GM12878 (cell line): ENCODE measurements around the gene CDC34. TPM values are rescaled to one million over a fixed set of nuclear protein-coding genes. Genes with fewer than 3 reads are reported as not detected.

ENCODE experiments used
- ATAC-seq: fragments of 200-7000 bp; cut with Tn5 transposase; 3 replicates; pipeline ENCODE4 v1.9.1; 2020; ENCODE audit warnings: mild to moderate bottlenecking, moderate library complexity
- BruUV-seq: library from RNA; stranded (reverse); fragments of 400-500 nt; replicated peaks from 2 replicates; lab custom pipeline; 2021; lab: Mats Ljungman, UMichigan
- CTCF ChIA-PET: fragments of 300-600 bp; sonication (Branson Sonifier 250); formaldehyde crosslinking; extraction: SDS; loops from one replicate; lab custom pipeline; 2021; ENCODE audit warnings: inconsistent platforms; lab: Yijun Ruan, JAX
- POLR2A ChIA-PET: fragments of 350-600 bp; formaldehyde crosslinking; extraction: SDS; loops from one replicate; lab custom pipeline; 2021; ENCODE audit warnings: inconsistent platforms; lab: Charles Lee
- RAD21 ChIA-PET: fragments of 300-600 bp; sonication (Branson Sonifier 250); formaldehyde crosslinking; loops from one replicate; lab custom pipeline; 2023; ENCODE audit warnings: antibody characterized with exemption; ENCODE audit not compliant: unreplicated experiment; lab: Charles Lee
- SMC1A ChIA-PET: fragments of 300-600 bp; sonication (Branson Sonifier 250); formaldehyde crosslinking; loops from one replicate; lab custom pipeline; 2023; ENCODE audit not compliant: unreplicated experiment, uncharacterized antibody; lab: Charles Lee
- DNase-seq: peaks from one replicate; pipeline ENCODE4 v3.0.0-alpha.2; 2011; ENCODE audit warnings: low read depth, low spot score
- FAIRE-seq: peaks from 3 replicates; lab custom pipeline; 2011; peaks lifted over from hg19 to GRCh38; lab: Jason Lieb, UNC
- H2AFZ ChIP-seq: 2 replicates; pipeline ENCODE4 v1.6.0; 2011; ENCODE audit warnings: low read depth, low read length, control low read depth; ENCODE audit not compliant: control insufficient read depth
- H3K27ac ChIP-seq: 2 replicates; pipeline ENCODE4 v1.5.1; 2011; ENCODE audit warnings: control low read depth; ENCODE audit not compliant: control insufficient read depth, insufficient read depth
- H3K27me3 ChIP-seq, 2 experiments: replicated peaks in 1 of 2; 2 replicates each; pipeline versions ENCODE4 v1.6.0 to v1.6.1; 2011; ENCODE audit warnings: low read length in 1 of 2; ENCODE audit not compliant: control insufficient read depth in 2 of 2, insufficient read depth in 2 of 2
- H3K36me3 ChIP-seq, 2 experiments: 2 replicates each; pipeline ENCODE4 v1.5.1; 2011; ENCODE audit warnings: low read length in 1 of 2; ENCODE audit not compliant: control insufficient read depth in 2 of 2, insufficient read depth in 2 of 2
- H3K4me1 ChIP-seq: 2 replicates; pipeline ENCODE4 v1.6.1; 2011; ENCODE audit warnings: mild to moderate bottlenecking, low read length, moderate library complexity, mixed read lengths; ENCODE audit not compliant: control insufficient read depth, insufficient read depth
- H3K4me2 ChIP-seq: 2 replicates; pipeline ENCODE4 v1.6.0; 2011; ENCODE audit warnings: control low read depth; ENCODE audit not compliant: control insufficient read depth, insufficient read depth
- H3K4me3 ChIP-seq: fragments of 200-600 bp; sonication (generic); 2 replicates; pipeline ENCODE4 v1.5.1; 2016
- H3K79me2 ChIP-seq: 2 replicates; pipeline ENCODE4 v1.6.0; 2011; ENCODE audit warnings: low read length; ENCODE audit not compliant: control insufficient read depth, insufficient read depth
- H3K9ac ChIP-seq: 2 replicates; pipeline ENCODE4 v1.8.0; 2011; ENCODE audit warnings: low read length, control low read depth, mixed read lengths; ENCODE audit not compliant: control insufficient read depth, insufficient read depth
- H3K9me3 ChIP-seq: replicated peaks from 3 replicates; pipeline ENCODE4 v1.5.1; 2011; ENCODE audit warnings: mild to moderate bottlenecking, low read length; ENCODE audit not compliant: control insufficient read depth, insufficient read depth
- H4K20me1 ChIP-seq: 2 replicates; pipeline ENCODE4 v1.6.0; 2011; ENCODE audit not compliant: control insufficient read depth, insufficient read depth
- BACH1 ChIP-seq: fragments of 450-650 bp; IDR thresholded peaks from 2 replicates; pipeline ENCODE4 v1.6.1; 2017; ENCODE audit warnings: mild to moderate bottlenecking, borderline replicate concordance
- BHLHE40 ChIP-seq, 2 experiments: fragments of 450-650 bp in 1 of 2; IDR thresholded peaks; 2 replicates each; pipeline ENCODE4 v1.6.1; 2011 to 2017; ENCODE audit warnings: low read depth in 2 of 2, borderline replicate concordance in 1 of 2, improper control_type of control experiment in 1 of 2, low read length in 1 of 2, mild to moderate bottlenecking in 1 of 2
- IRF4 ChIP-seq: IDR thresholded peaks from 2 replicates; pipeline ENCODE4 v1.6.1; 2011; ENCODE audit warnings: low read depth, low read length
- JUND ChIP-seq: IDR thresholded peaks from 2 replicates; pipeline ENCODE4 v1.6.1; 2012; ENCODE audit warnings: low read depth, mild to moderate bottlenecking, low read length, improper control_type of control experiment, moderate library complexity
- KLF5 ChIP-seq: fragments of 450-650 bp; IDR thresholded peaks from 2 replicates; pipeline ENCODE4 v1.6.1; 2014; ENCODE audit warnings: mild to moderate bottlenecking; ENCODE audit not compliant: partially characterized antibody
- MLLT1 ChIP-seq: fragments of 450-650 bp; IDR thresholded peaks from 2 replicates; pipeline ENCODE4 v1.6.1; 2016; ENCODE audit warnings: mild to moderate bottlenecking
- MXI1 ChIP-seq: fragments of 150-350 bp; IDR thresholded peaks from 2 replicates; pipeline ENCODE4 v1.6.1; 2011; ENCODE audit warnings: low read depth, mild to moderate bottlenecking, inconsistent platforms, low read length, improper control_type of control experiment
- MYB ChIP-seq: fragments of 150-350 bp; IDR thresholded peaks from 2 replicates; pipeline ENCODE4 v1.6.1; 2014; ENCODE audit warnings: mild to moderate bottlenecking, low read depth, low read length, borderline replicate concordance
- NBN ChIP-seq: fragments of 450-650 bp; IDR thresholded peaks from 2 replicates; pipeline ENCODE4 v1.6.1; 2016
- NR2F1 ChIP-seq: fragments of 450-650 bp; conservative IDR thresholded peaks from 2 replicates; pipeline ENCODE4 v1.6.1; 2017; ENCODE audit warnings: mild to moderate bottlenecking
- PAX5 ChIP-seq: IDR thresholded peaks from 2 replicates; pipeline ENCODE4 v1.6.1; 2011; ENCODE audit warnings: low read depth, low read length, borderline replicate concordance
- POLR2AphosphoS2 ChIP-seq: IDR thresholded peaks from 2 replicates; pipeline ENCODE4 v1.6.1; 2011; ENCODE audit warnings: low read depth, mild to moderate bottlenecking, low read length, improper control_type of control experiment, moderate library complexity
- POLR2AphosphoS5 ChIP-seq: IDR thresholded peaks from 2 replicates; pipeline ENCODE4 v1.6.1; 2011; ENCODE audit warnings: mild to moderate bottlenecking, low read length, inconsistent platforms
- RAD51 ChIP-seq: fragments of 450-650 bp; IDR thresholded peaks from 2 replicates; pipeline ENCODE4 v1.6.1; 2016; ENCODE audit warnings: moderate library complexity, mild to moderate bottlenecking, inconsistent platforms
- RFX5 ChIP-seq: IDR thresholded peaks from 2 replicates; pipeline ENCODE4 v1.6.1; 2011; ENCODE audit warnings: low read depth, low read length, improper control_type of control experiment
- SMC3 ChIP-seq: IDR thresholded peaks from 2 replicates; pipeline ENCODE4 v1.6.1; 2011; ENCODE audit warnings: low read length, improper control_type of control experiment, borderline replicate concordance
- ZNF274 ChIP-seq: IDR thresholded peaks from one replicate; pipeline ENCODE4 v1.8.0; 2011; ENCODE audit not compliant: insufficient read length, insufficient read depth
- WGBS: methylation state at CpG from one replicate; pipeline ENCODE4 v1.1.6; 2016; ENCODE audit warnings: low lambda C conversion rate; ENCODE audit not compliant: insufficient replicate concordance, insufficient coverage; ENCODE audit errors: missing lambda C conversion rate; 5-methylcytosine and 5-hydroxymethylcytosine counted together
- in situ Hi-C: fragments of 300-500 bp; cut with MboI; formaldehyde crosslinking; loops from 9 replicates; pipeline ENCODE4 v1.14.3; 2018; ENCODE audit warnings: mixed read lengths
- intact Hi-C: fragments of 100-400 bp; cut with micrococcal nuclease; formaldehyde crosslinking; loops from one replicate; pipeline ENCODE4 v1.14.2; 2022; ENCODE audit not compliant: unreplicated experiment
- polyA plus RNA-seq, 11 experiments: library from polyadenylated mRNA; depleted of rRNA in 4 of 11; unstranded in 6 of 11; stranded (reverse) in 5 of 11; fragments of >200 nt; fragmentation: Nextera tagmentation in 4 of 11; fragmentation: Illumina TruSeq in 1 of 11; extraction: Ambion mirVana in 4 of 11; extraction: Trizol in 1 of 11; gene quantifications; 1 replicate in 1 of 11; 2 replicates in 10 of 11; pipeline versions ENCODE4 v1.2.1 to v1.2.3, GENCODE V29; 2011 to 2016; ENCODE audit warnings: inconsistent platforms in 2 of 11, missing spikeins in 2 of 11, low read depth in 1 of 11
- total RNA-seq, 4 experiments: library from RNA; depleted of rRNA in 3 of 4; stranded (reverse); fragments of >200 nt in 3 of 4; fragmentation: Illumina TruSeq in 1 of 4; extraction: Trizol in 1 of 4; gene quantifications; 2 replicates each; pipeline versions ENCODE4 v1.2.1 to v1.2.3, GENCODE V29; 2013 to 2021
- TF ChIP-seq, protein P1 (sequence below): IDR thresholded peaks from 2 replicates; pipeline ENCODE4 v1.6.1; 2011; ENCODE audit warnings: mild to moderate bottlenecking, low read depth, low read length, moderate library complexity; ENCODE audit not compliant: insufficient replicate concordance
- TF ChIP-seq, protein P2 (sequence below): fragments of 450-650 bp; formaldehyde crosslinking; IDR thresholded peaks from 2 replicates; pipeline ENCODE4 v1.5.0; 2022; ENCODE audit warnings: mild to moderate bottlenecking, missing genetic modification characterization

The CDC34 gene
- total and polyA plus RNA-seq, 10 of the 15 experiments (the other 5 are each of a cell fraction or from before 2014, with no cell fraction given): 0.31 to 48.9 (median 28.5) TPM

- Histone ChIP-seq H3K4me1 (peaks cover 17% of the 10 kb centered on the region), H3K4me3 (no peak overlapping the region)
- intact Hi-C loops: no loop called here
- TF ChIP-seq JUND: no peak
- TF ChIP-seq BACH1: peak; percentile 41; the same call in 1 of the 2 replicates
- TF ChIP-seq RFX5: no peak
- no peak for TF ChIP-seq MLLT1
- TF ChIP-seq, protein P1, sequence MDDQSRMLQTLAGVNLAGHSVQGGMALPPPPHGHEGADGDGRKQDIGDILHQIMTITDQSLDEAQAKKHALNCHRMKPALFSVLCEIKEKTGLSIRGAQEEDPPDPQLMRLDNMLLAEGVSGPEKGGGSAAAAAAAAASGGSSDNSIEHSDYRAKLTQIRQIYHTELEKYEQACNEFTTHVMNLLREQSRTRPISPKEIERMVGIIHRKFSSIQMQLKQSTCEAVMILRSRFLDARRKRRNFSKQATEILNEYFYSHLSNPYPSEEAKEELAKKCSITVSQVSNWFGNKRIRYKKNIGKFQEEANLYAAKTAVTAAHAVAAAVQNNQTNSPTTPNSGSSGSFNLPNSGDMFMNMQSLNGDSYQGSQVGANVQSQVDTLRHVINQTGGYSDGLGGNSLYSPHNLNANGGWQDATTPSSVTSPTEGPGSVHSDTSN: peak; percentile 68
- 0 out of 2 replicates have a peak, but pooled peaks have one; percentile 20 for TF ChIP-seq PAX5
- peak; percentile 55 for TF ChIP-seq SMC3
- TF ChIP-seq POLR2AphosphoS5: no peak
- TF ChIP-seq ZNF274: no peak
- TF ChIP-seq, protein P2, sequence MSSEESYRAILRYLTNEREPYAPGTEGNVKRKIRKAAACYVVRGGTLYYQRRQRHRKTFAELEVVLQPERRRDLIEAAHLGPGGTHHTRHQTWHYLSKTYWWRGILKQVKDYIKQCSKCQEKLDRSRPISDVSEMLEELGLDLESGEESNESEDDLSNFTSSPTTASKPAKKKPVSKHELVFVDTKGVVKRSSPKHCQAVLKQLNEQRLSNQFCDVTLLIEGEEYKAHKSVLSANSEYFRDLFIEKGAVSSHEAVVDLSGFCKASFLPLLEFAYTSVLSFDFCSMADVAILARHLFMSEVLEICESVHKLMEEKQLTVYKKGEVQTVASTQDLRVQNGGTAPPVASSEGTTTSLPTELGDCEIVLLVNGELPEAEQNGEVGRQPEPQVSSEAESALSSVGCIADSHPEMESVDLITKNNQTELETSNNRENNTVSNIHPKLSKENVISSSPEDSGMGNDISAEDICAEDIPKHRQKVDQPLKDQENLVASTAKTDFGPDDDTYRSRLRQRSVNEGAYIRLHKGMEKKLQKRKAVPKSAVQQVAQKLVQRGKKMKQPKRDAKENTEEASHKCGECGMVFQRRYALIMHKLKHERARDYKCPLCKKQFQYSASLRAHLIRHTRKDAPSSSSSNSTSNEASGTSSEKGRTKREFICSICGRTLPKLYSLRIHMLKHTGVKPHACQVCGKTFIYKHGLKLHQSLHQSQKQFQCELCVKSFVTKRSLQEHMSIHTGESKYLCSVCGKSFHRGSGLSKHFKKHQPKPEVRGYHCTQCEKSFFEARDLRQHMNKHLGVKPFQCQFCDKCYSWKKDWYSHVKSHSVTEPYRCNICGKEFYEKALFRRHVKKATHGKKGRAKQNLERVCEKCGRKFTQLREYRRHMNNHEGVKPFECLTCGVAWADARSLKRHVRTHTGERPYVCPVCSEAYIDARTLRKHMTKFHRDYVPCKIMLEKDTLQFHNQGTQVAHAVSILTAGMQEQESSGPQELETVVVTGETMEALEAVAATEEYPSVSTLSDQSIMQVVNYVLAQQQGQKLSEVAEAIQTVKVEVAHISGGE (CRISPR knock-in tag): no peak
- TF ChIP-seq NR2F1: peak; percentile 57
- no peak for TF ChIP-seq POLR2AphosphoS2
- TF ChIP-seq NBN: 0 out of 2 replicates have a peak, but pooled peaks have one; percentile 46
- TF ChIP-seq MYB: no peak
- peak; percentile 70 for TF ChIP-seq MXI1
- TF ChIP-seq IRF4: 0 out of 2 replicates have a peak, but pooled peaks have one; percentile 52
- TF ChIP-seq RAD51: no peak
- peak; percentile 86 to 90 for TF ChIP-seq BHLHE40 (IDR thresholded peaks at IDR 0.05; ENCODE audit: borderline replicate concordance in 1 of 2, low read depth in 2 of 2, low read length in 1 of 2)
- TF ChIP-seq KLF5: peak; percentile 58
Measured at GRCh38 chr19:510606-511100, 20.9 kb upstream of the CDC34 start.

More at GRCh38 chr19:510606-511100, 20.9 kb upstream of the CDC34 start:
- CTCF ChIA-PET: interaction anchor here (0.6 to 3.6 kb wide), 19 partner anchors 10 to 263 kb away, joined by 3 to 42 read pairs (median 5); partner anchors contain the start of gene CDC34
- Histone ChIP-seq H2AFZ (peak overlapping the region; percentile 62; the same call in 1 of the 2 replicates), H3K4me2 (peak overlapping the region; percentile 43), H3K79me2 (peaks cover 6% of the 10 kb centered on the region), H3K36me3 (no peaks in the 10 kb centered on the region), H3K9ac (peak overlapping the region; percentile 37), H3K27ac (peak overlapping the region; percentile 32; the same call in 1 of the 2 replicates), H4K20me1 (no peaks in the 10 kb centered on the region; the same call in 1 of the 2 replicates), H3K27me3 (no peaks in the 10 kb centered on the region), H3K9me3 (no peaks in the 10 kb centered on the region)
- peak; percentile 57 for DNase-seq
- 4% methylated on average over 21 of the region's 21 CpGs for WGBS
- RAD21 ChIA-PET: interaction anchor here (0.6 to 2.8 kb wide), 7 partner anchors 8 to 224 kb away, joined by 3 to 17 read pairs (median 4); partner anchors contain the start of gene CDC34
- ATAC-seq: peak; percentile 66
- no TSS peak for BruUV-seq
- in situ Hi-C loops: no loop called here
- peak; percentile 94 for FAIRE-seq
- SMC1A ChIA-PET: interaction anchor here (1.4 to 2.3 kb wide), 4 partner anchors 20 to 216 kb away, joined by 3 to 14 read pairs (median 4); partner anchors contain the start of gene CDC34
- POLR2A ChIA-PET: interaction anchor here (0.9 to 2.4 kb wide), 4 partner anchors 20 to 121 kb away, joined by 3 to 13 read pairs (median 3); partner anchors contain the start of genes BSG and CDC34
